Thoracic aorta (tissue), 2 donors: ENCODE measurements around the gene FANCM. TPM values are rescaled to one million over a fixed set of nuclear protein-coding genes. Genes with fewer than 3 reads are reported as not detected.

ENCODE experiments used
- ATAC-seq: fragments of 150-250 bp; one replicate; pipeline ENCODE4 v1.8.0; 2017; ENCODE audit warnings: low read depth; ENCODE audit not compliant: insufficient number of reproducible peaks, low FRiP score
- DNase-seq: peaks from one replicate; pipeline ENCODE4 v3.0.0-alpha.2; 2020; ENCODE audit warnings: low spot score
- H3K27ac ChIP-seq, 2 donors: fragments of 200-600 bp; sonication (generic); 1 replicate in 1 of 2; 2 replicates in 1 of 2; pipeline ENCODE4 v1.5.1; 2016; ENCODE audit warnings: mild to moderate bottlenecking in 2 of 2, moderate library complexity in 2 of 2
- H3K27me3 ChIP-seq: fragments of 200-600 bp; sonication (generic); replicated peaks from 2 replicates; pipeline ENCODE4 v1.6.0; 2016; ENCODE audit warnings: mild to moderate bottlenecking; ENCODE audit not compliant: insufficient read depth
- H3K36me3 ChIP-seq: fragments of 200-600 bp; sonication (generic); one replicate; pipeline ENCODE4 v1.5.1; 2016
- H3K4me1 ChIP-seq, 2 donors: fragments of 200-600 bp; sonication (generic); 1 replicate in 1 of 2; 2 replicates in 1 of 2; pipeline versions ENCODE4 v1.5.1 to v1.6.0; 2016; ENCODE audit warnings: low read depth in 2 of 2, mild to moderate bottlenecking in 1 of 2; ENCODE audit not compliant: control insufficient read depth in 1 of 2
- H3K4me3 ChIP-seq: fragments of 200-600 bp; sonication (generic); 2 replicates; pipeline ENCODE4 v1.5.1; 2016; ENCODE audit warnings: mild to moderate bottlenecking
- H3K9me3 ChIP-seq: fragments of 200-600 bp; sonication (generic); 2 replicates; pipeline ENCODE4 v1.5.1; 2016
- CTCF ChIP-seq: fragments of 200-600 bp; sonication (generic); IDR thresholded peaks from one replicate; pipeline ENCODE4 v1.5.1; 2019; ENCODE audit warnings: antibody characterized with exemption
- total RNA-seq, 2 donors: library from RNA; depleted of rRNA; stranded (reverse); fragments of >200 nt; gene quantifications; one replicate each; pipeline versions ENCODE4 v1.1.0 to v1.2.3, GENCODE V29; 2016

The FANCM gene, protein sequence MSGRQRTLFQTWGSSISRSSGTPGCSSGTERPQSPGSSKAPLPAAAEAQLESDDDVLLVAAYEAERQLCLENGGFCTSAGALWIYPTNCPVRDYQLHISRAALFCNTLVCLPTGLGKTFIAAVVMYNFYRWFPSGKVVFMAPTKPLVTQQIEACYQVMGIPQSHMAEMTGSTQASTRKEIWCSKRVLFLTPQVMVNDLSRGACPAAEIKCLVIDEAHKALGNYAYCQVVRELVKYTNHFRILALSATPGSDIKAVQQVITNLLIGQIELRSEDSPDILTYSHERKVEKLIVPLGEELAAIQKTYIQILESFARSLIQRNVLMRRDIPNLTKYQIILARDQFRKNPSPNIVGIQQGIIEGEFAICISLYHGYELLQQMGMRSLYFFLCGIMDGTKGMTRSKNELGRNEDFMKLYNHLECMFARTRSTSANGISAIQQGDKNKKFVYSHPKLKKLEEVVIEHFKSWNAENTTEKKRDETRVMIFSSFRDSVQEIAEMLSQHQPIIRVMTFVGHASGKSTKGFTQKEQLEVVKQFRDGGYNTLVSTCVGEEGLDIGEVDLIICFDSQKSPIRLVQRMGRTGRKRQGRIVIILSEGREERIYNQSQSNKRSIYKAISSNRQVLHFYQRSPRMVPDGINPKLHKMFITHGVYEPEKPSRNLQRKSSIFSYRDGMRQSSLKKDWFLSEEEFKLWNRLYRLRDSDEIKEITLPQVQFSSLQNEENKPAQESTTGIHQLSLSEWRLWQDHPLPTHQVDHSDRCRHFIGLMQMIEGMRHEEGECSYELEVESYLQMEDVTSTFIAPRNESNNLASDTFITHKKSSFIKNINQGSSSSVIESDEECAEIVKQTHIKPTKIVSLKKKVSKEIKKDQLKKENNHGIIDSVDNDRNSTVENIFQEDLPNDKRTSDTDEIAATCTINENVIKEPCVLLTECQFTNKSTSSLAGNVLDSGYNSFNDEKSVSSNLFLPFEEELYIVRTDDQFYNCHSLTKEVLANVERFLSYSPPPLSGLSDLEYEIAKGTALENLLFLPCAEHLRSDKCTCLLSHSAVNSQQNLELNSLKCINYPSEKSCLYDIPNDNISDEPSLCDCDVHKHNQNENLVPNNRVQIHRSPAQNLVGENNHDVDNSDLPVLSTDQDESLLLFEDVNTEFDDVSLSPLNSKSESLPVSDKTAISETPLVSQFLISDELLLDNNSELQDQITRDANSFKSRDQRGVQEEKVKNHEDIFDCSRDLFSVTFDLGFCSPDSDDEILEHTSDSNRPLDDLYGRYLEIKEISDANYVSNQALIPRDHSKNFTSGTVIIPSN (N-terminal part only)
- 10 to 100 TPM in 1 of 2 donors, 1 to 10 TPM in 1; 4.3 to 10.7 TPM for total RNA-seq

DNA sequence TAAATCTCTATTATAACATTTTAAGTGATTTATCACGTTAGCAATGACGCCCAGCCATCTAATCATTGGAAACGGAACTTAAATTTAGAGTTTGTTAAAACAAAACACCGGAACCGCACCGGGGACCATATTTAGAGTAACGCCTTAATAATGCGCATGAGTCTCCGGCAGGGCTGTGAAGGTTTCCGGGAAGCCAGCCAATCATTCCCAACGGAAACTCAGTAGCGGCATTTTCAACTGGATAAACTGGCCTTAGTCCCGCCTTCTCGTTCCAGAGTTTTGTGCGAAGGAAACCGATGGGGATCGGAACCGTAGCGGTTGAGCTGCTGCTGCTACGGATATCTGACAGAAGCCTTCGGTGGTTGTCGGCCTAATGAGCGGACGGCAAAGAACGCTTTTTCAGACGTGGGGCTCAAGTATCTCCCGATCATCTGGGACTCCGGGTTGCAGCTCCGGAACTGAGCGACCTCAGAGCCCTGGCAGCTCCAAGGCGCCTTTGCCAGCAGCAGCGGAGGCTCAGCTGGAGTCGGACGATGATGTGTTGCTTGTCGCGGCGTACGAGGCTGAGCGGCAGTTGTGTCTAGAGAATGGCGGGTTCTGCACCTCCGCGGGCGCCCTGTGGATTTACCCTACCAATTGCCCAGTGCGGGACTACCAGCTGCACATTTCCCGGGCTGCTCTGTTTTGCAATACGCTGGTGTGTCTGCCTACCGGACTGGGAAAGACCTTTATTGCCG lies at the start of gene FANCM:
Gene FANCM, plus strand, starts transcription at position 272 of the 737 bp plus-strand sequence. Its CDS starts 102 bp downstream, at position 374.
- Histone ChIP-seq H3K27me3 (no peaks in the 10 kb centered on the region), H3K4me3 (peak within 1 kb of the TSS; percentile 85), H3K36me3 (no peaks in the 10 kb centered on the region), H3K27ac (peak within 1 kb of the TSS; percentile 88), H3K9me3 (no peaks in the 10 kb centered on the region), H3K4me1 (peaks cover 10 to 25% of the 10 kb centered on the region in 2 donors)
- DNase-seq (peak; percentile 83), ATAC-seq (peak; percentile 72)
- no peak for TF ChIP-seq CTCF

- peaks cover 22 to 32% of the 10 kb centered on the region in 2 donors for H3K4me1 ChIP-seq
- H3K4me3 ChIP-seq: no peak overlapping the region
- no peak overlapping the region for H3K27ac ChIP-seq
- DNase-seq (no peak), ATAC-seq (no peak)
- H3K36me3 ChIP-seq: no peaks in the 10 kb centered on the region
- no peaks in the 10 kb centered on the region for H3K27me3 ChIP-seq
- no peak for TF ChIP-seq CTCF
- no peaks in the 10 kb centered on the region for H3K9me3 ChIP-seq
Observed at GRCh38 chr14:45089813-45090212, 45.9 kb upstream of the FANCM start.

DNA sequence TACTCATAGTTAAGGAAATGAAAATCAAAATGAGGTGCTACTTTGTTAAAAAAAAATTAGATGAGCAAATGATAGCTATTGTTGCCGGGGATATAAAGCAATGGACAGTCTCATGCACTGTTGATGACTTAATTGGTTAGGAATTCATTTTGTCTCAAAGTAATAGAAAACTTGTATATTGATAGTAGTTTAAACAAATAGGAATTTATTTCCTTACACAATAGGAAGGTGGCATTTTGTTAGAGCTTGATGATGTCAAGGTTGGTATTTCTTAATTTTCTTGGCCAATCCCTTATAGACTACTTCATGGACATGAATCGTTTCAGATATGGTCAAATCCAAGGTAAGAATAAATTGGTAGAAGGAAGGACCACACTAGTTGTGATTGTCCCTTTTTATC lies 44.0 kb upstream of the FANCM start:
- Histone ChIP-seq H3K4me1 (peaks cover 13 to 15% of the 10 kb centered on the region in 2 donors), H3K36me3 (peaks cover 5% of the 10 kb centered on the region), H3K27me3 (no peaks in the 10 kb centered on the region), H3K4me3 (no peak overlapping the region), H3K27ac (no peak overlapping the region), H3K9me3 (no peaks in the 10 kb centered on the region)
- ATAC-seq: no peak
- no peak for TF ChIP-seq CTCF
- no peak for DNase-seq

DNA sequence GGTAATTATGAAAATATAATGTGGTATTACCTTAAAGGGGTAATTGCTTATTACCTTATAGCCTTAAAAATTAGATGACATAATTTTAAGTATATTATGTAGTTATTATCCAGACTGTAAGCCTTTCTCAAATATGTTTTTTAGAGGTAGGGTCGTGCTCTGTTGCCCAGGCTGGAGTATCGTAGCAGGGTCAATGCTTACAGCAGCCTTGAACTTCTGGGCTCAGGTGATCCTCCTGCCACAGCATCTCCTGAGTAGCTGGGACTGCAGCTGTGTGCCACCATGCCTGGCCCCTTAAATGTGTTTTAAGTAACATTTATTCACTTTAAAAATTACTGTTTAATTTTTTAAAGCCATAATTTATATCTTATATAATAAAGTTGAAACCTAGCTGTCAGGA lies 41.5 kb upstream of the FANCM start:
- no peak for TF ChIP-seq CTCF
- peaks cover 14% of the 10 kb centered on the region for H3K36me3 ChIP-seq
- no peaks in the 10 kb centered on the region for H3K27me3 ChIP-seq
- ATAC-seq: no peak
- no peaks in the 10 kb centered on the region for H3K9me3 ChIP-seq
- no peak overlapping the region for H3K27ac ChIP-seq
- no peak for DNase-seq
- H3K4me1 ChIP-seq: peaks cover 5 to 9% of the 10 kb centered on the region in 2 donors
- H3K4me3 ChIP-seq: no peak overlapping the region
